GM19351 (cell line): ENCODE data around the gene RNF34.
A peak's percentile ranks its signal among the peaks of the same experiment; 100 is the strongest.

Experiments
- ATAC-seq: cut with Tn5 transposase; IDR thresholded peaks from one replicate; pipeline ENCODE4 v1.9.1; 2021; ENCODE audit warnings: mild to moderate bottlenecking, moderate library complexity; ENCODE audit not compliant: unreplicated experiment

RNF34 gene

DNA sequence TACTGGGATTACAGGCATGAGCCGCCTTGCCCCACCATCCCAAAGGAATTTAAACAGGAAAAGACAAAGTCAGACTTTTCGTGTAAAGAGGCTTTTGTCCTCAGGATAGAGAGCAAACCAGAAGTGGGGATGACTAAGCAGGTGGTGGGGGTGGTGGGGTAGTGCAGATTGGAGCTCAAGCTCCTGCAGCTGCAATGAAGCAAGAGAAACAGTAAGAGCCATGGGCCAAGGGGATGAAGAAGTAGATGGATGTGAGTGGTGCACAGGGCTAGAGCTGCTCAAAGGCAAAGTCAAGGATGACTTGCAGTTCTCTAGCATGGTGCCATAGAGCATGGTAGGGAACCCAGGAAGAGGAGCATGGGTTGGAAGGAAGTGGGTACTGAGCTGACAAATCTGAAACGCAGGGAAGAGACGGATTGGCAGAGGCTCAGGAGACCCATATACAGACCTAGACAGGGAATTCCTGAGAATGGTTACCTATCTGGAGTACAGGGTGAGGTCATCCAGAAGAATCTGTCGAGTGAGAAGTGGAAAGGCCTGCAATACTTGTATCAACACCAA lies 11.4 kb upstream of the RNF34 start:
- ATAC-seq, result no peak

DNA sequence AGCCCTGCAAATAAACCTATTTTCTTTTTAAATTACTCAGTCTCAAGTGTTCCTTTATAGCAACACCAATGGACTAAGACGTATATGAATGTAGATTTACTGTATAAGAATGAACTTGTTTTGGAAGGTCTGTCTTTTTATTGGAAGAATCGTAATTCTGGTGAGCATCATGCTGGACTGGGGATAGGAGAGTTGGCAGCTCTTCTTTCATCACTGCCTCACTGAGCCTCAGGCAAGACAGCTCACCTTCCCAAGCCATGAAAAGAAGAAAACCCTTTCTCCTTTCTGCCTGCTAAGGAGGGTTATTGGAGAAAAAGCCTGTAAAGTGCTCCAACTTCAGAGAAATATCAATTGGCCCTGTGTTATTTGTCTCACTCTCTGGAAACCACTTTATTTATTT lies 9.1 kb upstream of the RNF34 start:
- ATAC-seq, result no peak

DNA sequence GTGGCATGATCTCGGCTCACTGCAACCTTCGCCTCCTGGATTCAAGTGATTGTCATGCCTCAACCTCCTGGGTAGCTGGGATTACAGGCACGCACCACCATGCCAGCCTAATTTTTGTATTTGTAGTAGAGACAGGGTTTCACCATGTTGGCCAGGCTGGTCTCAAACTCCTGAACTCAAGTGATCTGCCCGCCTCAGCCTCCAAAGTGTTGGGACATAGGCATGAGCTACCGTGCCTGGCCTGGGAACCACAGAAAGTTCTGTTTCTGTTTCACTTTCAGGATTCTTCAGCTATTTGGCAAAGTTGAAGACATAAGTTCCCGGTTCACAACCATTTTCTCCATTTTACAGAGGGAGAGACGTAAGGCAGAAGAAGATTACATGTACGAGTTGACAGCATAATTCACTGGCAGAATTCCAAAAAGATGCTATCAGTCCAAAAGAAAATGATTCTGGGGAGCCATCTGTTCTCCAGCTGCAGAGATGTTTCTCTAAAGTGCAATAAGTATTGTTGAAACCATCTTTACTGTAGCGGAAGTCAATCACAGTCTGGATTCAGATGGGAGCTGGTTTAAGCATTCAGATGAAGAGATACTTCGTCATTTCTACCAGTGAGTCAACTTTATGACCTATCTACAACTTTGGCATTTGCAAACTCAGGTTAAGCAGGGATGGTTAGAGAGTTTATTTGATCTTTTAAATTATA lies 8.1 kb upstream of the RNF34 start:
- ATAC-seq, result peak; percentile 50

DNA sequence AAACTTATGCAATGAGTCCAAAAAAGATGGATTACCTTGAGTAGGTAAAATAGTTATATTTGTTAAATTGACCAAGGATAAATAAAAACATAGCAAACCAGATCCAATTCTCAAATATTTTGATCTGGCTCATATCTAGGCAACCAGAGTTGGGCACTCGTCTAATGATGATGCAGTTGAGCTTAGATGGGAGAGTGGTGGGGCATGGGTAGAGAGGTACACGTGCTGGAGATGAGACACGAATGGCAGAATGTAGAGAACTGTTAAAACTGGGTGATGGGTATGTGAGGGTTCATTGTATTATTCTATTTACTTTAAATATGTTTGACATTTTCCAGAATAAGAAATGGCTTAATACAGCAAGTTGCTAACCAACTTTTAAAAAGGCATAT lies 7.6 kb upstream of the RNF34 start:
- ATAC-seq, result no peak

DNA sequence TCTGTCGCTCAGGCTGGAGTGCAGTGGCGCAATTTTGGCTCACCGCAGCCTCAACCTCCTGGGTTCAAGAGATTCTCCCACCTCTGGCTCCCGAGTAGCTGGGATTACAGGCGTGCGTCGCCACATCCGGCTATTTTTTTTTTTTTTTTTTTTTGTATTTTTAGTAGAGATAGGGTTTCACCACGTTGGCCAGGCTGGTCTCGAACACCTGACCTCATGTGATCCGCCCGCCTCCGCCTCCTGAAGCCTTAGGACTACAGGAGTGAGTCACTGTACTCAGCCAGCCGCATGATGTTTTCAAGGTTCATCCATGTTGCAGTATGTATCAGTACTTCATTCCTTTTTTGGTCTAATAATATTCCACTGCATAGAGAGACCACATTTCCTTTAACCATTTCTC lies 2.4 kb upstream of the RNF34 start:
- ATAC-seq, result no peak

DNA sequence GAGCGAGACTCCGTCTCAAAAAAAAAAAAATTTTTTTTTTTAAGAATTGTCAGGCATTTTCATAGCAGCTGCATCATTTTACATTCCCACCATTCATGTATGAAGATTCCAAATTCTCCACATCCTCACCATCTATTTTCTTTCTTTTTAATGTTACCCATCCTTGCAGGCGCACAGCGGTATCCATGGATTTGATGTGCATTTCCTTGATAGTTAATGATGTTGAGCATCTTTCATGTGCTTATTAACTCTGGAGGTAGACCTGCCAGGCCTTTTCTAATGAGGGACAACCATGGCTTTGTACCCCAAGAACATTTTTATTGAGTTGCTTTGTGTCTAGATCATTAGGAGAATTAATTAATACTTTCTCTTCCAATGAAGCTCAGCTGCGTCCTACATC lies 1.6 kb upstream of the RNF34 start:
- no peak for ATAC-seq

DNA sequence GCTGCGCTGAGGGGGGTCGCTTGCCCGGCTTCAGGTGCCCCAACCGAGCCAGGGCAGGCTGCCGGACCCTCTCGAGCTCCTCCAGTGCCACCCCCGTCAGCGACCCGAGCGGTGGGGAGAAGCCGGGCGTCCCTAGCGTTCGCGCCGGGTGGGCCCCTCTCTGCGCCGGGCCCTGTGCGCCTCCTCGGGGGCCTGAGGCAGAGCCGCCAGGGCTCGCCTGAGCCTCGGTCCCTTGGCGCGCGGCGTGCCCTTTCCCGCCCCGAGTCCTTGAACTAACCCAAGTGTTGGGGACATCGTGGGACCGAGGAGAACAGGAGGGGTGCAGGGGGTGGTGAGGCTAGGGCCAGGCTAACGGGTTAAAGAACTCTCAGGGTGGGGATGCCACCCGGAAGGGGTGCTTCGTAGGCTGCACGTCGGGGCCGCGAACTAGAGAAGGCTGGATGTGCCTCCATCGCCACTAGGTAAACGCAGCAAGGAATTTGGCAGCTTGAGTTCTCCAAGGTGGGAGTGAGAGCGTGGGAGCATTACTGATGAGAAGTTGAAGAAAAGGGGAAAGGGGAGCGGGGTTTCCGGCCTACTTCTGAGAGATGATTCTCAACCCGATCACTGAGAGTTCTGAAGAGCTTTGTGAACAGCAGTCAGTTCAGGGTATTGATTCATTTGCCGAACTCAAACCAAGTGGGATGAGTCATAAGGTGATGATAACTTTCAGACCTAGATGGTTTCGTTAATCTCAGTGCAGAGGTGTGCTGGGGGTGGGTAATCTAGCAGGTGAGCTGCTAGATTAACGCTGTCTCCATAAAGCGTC lies 618 bp downstream of the RNF34 start:
- peak; percentile 52 for ATAC-seq

DNA sequence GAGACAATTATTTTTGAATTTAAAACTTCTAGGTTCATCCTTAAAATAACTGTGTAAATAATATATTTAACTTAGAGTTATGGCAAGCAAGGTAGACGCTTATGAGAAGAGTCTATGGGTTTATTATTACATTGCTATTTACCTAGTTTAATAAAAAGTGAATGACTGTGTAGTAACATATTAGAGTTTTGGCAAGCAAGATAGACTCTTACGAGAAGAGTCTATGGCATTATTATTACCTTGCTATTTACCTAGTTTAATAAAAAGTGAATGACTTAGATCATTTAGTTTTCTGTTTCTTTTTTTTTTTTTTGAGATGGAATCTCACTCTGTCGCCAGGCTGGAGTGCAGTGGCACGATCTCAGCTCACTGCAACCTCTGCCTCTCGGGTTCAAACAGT lies 3.8 kb downstream of the RNF34 start:
- ATAC-seq, result no peak

DNA sequence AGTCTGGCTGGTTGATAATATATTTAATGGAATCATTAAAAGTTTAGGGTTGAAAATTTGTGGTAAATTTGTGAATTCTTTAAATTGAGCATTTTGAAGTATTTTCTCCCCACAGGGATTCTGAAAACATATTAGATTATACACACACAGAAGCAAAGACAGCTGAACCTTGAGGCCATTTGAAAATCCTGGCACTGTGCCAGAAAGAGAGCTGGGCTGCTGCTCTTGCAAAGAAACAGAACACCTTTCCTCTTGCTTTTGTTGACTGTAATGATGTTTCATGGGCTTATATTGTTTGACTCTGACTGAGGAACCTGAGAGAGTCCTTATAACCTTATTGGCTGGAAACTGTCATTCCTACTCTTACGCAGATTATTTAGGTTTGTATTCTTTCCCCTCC lies 4.8 kb downstream of the RNF34 start:
- ATAC-seq, result no peak

DNA sequence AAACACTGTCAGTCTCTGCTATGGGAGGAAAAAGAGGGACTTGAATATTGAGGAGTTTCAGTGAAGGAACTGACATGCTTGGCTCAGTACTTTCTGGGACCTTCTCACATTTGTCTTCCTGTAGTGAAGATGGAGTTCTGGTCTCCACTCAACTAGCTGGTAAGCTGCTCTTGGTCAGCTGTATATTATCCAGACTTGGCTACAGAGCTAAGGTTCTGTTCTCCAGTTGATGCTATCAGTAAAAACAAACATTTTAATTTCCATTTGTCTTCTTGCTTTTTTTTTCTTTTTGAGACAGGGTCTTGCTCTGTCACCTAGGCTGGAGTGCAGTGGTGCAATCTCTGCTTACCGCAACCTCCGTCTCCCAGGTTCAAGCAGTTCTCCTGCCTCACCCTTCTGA lies 5.3 kb downstream of the RNF34 start:
- ATAC-seq, result no peak

DNA sequence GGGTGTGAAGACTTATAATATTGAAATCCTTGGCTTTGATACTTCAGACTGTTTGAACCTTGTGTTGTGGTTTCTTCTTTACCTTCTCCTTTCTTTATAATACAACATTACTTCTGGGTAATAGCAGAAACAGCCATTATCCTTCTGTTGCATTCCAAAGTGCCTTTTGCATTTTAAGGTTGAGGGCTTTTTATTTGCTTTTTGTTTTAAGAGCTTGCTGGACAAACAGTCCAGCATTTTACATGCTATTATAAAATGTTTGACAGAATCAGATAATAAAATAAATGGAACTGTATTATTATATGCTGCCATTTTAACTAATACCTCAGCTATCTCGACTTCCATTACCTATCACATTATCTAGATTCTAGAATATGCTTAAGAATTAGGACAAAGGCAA lies 14.0 kb downstream of the RNF34 start:
- no peak for ATAC-seq

DNA sequence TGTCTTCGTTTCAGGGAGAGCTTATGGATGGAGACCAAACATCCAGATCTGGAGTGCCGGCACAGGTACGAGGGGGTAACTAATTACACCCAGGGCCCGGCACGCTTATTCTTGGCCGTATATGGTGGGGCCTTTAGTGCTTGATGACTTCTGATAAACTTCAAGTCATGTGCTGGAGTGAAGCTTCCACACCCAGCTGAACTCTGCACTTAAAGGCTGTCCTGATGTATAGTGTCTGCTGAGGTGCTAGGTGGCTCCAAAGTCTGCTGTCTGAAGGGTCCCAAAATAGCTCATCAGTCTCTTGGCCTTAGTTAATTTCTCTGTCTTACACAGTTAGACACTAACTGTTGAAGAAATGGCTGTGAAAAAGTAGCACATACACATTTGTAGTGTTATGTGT lies 17.9 kb downstream of the RNF34 start:
- no peak for ATAC-seq

DNA sequence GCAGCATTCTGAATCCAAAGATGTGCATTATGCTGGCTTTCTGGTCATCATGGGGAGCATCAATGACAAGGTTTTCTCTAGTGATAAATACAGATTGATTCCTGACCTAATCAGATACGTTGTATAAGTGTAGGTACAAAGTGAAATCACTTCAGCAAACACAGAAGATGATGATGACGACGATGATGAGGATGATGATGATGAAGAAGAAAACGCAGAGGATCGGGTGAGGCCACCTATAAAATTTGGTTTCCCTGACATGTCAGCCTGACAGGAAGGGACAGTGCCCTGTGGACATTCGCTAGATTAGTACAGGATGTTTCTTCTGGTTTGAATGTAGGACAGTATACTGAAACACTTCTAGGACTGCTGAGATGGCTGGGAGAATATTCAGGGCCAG lies 20.2 kb downstream of the RNF34 start:
- ATAC-seq, result no peak

DNA sequence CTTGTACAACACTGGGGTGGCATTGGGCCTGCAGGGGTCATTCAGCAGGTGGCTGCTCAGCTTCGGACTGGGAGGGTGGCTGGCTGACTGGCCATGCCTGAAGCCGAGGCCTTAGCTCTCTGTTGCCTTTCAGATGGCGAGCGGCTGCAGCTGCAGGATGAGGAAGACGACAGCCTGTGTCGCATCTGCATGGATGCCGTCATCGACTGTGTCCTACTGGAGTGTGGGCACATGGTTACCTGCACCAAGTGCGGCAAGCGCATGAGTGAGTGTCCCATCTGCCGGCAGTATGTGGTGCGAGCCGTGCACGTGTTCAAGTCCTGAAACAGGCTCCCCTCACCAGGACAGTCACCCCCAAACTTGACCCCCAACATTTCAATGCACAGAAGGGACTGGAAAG lies 23.3 kb downstream of the RNF34 start:
- ATAC-seq, result no peak

DNA sequence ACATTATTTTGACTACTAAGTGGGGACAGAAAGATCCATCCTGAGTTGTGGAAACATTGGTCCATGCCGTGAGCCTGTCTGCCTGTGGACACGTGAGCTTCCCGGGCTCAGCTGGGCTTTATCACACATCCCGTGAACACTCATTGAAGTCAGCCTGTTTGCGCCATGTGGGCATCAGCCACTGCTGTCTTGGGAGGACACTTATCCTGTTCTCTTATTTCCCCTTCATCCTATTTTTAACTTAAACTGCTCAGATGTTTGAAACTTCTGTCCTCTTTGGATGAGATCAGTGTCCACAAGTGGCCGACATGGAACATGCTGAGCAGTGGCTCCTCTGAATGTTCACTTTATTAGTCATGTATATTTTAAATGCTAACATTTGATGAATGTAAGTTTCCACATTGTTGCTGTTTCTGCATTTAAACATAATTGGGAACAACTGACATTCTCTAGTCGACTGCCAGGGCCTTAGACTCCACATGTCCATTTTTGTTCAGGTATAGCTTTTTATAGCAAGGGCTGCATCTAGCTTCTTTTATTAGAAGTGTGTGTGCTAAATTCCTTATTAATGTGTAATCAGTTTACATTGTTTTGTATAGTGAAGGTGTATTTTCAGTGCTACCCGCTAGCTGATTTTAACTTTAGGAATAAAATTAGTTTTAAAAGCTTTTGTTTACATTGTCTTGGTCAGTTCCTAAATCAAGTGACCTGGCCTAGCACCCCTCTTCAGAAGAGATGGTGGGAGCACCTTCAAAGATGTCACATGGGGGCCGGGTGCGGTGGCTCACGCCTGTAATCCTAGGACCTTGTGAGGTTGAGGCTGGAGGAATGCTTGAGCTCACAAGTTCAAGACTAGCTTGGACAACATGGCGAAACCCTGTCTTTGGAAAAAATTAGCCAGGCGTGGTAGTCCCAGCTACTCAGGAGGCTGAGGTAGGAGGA lies 24.0 kb downstream of the RNF34 start:
- no peak for ATAC-seq

DNA sequence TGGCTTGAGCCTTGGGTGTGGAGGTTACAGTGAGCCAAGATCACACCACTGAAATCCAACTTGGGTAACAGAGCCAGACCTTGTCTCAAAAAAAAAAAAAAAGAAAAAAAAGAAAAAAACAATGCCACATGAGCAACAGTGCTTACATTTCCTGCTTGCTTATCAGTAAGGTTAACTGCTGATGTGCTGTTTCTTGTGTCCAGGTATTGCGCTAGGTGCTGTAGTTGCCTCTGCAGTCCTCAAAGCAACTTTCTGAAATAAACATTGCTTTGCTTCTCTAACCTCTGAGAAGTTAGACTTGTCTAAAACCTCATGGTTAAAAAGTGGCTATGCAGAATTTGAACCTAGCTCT lies 24.7 kb downstream of the RNF34 start:
- no peak for ATAC-seq

DNA sequence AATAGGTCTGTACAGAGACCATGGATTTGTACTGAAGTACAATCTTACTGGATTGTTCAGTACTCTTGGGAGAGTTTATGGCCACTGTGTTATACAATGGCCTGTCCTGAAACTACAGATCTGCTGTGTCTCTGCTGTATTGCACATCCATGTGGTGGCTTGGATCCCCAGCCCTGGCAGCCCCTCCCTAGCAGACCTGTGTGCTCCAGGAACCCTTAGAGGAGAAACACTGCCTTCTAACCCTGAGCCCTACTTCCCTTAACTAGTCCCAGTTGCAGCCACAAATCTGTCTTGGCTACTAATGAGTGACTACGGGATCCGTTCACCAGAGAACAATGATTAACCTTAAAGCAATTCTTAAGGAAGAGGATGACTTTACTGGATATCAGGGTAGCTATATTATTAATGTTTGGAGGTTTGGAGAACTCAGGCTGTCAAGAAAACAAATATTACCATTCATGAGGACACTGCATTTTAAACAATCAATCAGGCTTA lies 27.7 kb downstream of the RNF34 start:
- no peak for ATAC-seq

DNA sequence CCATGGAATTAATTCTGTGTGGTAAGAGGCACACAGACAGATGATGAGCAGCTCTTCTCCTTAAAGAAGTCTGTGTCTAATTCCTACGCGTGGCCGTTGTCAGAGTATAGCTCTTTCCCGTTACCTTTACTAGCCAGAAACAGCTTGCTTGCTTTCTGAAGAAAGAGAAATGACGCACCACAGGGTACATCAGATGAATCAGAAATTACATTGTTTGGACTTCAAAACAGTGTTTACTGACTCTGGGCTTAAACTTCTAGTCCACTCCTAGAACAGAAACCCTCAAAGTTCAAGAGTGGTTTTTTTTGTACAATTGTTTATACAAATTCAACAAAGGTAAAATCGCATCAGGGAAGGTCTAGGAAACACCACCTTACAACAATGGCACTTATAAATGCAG lies 29.0 kb downstream of the RNF34 start:
- ATAC-seq, result no peak

DNA sequence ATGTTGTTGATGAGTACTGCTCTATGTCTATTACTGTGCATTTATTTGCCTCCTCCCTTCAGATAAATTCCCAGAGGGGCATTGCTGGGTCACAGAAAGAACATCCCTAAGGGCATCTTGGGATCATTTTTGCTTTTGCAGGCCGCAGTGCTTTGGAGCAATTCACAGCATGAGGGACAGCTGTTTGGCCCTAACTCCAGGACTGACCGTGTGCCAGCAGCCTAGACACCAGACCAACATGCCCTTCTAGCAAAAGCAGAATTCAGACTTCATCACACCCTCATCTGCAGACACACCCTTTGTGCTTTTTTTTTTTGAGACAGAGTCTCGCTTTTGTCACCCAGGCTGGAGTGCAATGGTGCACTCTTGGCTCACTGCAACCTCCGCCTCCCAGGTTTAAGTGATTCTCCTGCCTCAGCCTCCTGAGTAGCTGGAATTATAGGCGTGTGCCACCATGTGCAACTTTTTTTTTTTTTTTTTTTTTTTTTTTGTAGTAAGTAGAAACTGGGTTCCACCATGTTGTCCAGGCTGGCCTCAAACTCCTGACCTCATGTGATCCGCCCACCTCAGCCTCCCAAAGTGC lies 31.0 kb downstream of the RNF34 start:
- ATAC-seq, result no peak

DNA sequence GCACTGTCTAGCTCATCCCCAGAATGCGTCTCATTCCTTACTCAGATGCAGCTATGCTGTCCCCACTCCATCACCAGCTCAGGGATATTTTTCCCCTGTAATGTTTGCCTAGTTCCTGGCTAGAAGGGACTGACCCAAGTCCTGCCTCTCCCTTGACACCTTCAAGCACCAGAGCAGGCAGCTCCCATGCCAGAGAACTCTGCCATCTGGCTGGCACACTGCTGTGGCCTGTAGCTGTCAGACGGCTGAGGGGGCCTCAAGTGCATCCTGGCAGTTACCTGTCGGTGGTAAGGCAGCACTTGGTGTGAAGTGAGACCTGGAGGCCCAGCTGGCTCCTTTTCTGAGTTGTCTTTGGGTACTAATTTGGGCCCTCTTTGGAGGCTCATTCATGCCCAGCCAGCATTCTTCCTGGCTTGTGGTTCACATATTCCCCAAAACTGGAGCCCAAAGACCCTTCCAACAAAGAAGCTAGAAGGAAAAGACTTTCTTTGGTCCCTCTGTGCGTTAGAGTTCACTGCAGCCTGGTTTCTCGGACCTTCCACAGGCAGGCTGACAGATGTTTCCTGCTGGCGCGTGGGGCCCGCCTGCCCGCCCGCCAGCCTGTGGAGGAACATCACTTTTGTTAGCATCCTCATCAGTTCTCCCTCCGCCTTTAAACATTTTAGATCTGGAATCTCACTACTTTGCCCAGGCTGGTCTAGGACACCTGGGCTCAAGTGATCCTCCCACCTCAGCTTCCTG lies 33.0 kb downstream of the RNF34 start:
- no peak for ATAC-seq
